GM12874 (cell line): ENCODE data around the gene KCNMA1.

Experiments used
- CTCF ChIP-seq: IDR thresholded peaks from 2 replicates; pipeline ENCODE4 v1.5.1; 2011; ENCODE audit warnings: low read depth, mild to moderate bottlenecking, control low read depth, low read length, moderate library complexity; ENCODE audit not compliant: insufficient read depth

The KCNMA1 gene

DNA sequence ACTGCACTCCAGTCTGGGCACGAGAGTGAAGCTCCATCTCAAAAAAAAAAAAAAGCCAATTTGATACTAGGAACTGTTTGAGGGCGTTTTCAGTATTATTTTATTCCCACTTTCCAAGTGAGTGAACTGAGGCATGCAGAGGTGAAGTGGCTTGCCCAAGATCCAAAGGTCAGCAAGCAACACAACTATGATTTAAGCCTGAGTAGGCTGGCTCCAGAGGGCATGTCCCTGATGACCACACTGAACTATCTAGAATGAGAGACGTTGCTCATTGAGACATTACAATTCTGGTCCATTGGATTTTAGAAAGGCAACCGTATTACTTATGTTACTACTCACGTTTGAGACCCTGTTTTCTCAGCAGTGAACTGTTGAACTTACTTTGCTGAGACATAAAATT lies 20.8 kb downstream of the KCNMA1 start:
- no peak for TF ChIP-seq CTCF

DNA sequence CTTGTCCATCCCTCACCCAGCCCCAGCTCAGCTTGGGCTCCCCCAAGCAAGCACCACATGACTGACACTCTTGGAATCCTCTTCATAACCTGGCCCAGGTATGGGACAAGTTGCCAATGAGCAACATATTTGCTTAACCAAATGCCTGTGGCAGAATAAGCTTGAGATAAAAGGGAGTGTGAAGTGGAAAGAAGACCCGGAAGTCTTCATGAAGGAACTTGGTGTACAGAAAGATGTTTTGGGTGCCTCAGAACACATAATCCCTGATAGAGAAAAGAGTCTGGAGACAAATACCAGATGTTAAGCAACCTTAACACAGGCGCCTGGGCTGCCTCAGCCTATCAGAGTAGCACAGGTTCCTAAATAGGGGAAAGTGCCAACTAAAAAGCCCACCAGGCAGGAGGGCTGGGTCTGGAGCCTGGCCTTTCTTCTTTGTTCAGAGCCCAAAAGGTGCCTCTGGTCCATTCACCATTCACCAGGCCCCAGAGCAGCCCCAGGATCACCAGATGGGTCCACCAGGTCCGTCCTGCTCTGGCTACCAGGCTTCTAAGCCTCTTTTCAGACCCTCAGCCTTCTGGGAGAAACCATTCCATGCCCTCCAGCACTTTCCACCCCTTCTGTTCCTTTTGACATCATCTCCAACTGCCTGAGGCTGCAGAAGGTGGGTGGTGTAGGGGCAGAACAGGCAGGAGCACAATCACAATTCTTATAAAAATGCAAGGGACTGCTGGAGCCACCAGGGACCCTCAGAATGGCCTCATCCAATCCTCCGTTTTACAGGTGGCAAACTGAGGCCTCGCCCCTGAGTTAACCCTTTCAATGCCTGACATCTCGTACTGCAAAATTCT lies 22.6 kb downstream of the KCNMA1 start:
- no peak for TF ChIP-seq CTCF

DNA sequence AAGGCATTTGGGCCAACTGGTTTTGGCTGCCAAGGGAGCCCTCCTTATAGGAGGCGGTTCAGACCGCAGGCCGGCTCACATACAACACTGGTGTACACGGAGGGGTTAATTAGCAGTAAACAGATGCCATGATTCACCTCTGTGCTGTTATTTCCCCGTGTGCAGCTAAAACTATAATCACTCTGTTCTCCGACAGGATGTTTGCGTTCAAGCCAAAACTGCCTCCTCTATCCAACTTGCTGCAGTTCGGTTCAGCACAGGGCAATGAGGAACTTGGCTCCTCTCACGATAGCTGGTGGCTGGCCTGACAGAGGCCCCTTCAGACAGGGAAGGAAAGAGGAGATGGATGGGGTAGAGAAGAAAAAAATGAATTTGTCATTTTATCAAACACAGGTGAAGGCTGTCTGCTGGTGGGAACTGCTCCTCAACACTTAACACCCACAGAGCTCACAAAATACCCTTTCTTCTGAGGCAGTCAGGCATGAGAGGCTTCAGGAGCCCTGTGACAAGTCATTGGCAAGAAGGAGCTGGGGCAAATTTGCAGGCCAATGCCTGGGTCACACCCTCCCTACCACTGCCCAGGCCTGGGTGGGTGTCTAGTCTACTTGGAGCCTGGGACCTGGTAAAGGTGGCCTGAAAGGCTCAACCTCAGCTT lies 24.0 kb downstream of the KCNMA1 start:
- no peak for TF ChIP-seq CTCF

DNA sequence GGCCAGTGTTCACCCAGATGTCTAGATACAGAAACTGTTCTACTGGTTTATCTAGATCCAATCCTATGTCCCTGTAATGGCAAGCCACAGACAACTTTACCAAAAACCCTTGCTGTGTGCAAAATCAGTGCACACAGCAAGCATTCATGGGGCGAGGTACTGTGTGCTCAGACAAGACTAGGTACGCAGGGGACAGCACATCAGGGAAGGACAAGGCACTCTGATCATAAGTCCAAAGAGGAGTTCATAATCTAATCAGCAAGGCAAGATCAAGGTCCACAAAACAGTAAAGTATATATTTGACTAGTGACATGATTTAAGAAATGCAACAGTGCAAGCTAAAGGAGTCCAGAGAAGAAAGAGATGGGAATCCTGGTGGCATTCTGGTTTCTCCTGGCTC lies 25.9 kb downstream of the KCNMA1 start:
- TF ChIP-seq CTCF = no peak

- TF ChIP-seq CTCF = no peak
These were observed 26.4 kb downstream of the KCNMA1 start for GRCh38 chr10:77611221-77611620.

- TF ChIP-seq CTCF = no peak
These were observed 27.8 kb downstream of the KCNMA1 start for GRCh38 chr10:77609781-77610272.

- TF ChIP-seq CTCF = no peak
These were observed 29.3 kb downstream of the KCNMA1 start for GRCh38 chr10:77608281-77608680.
